H9 (cell line): Measurements from ENCODE around the gene TRIM28. TPM values are rescaled to one million over a fixed set of nuclear protein-coding genes. Genes with fewer than 3 reads are reported as not detected.

Experiments
- DNase-seq: peaks from one replicate; pipeline ENCODE4 v3.0.0-alpha.2; 2017
- H2AFZ ChIP-seq: one replicate; pipeline ENCODE4 v1.6.1; 2013; ENCODE audit warnings: mild to moderate bottlenecking, low read length, control low read depth, moderate library complexity
- H2AK5ac ChIP-seq: 2 replicates; pipeline ENCODE4 v1.6.1; 2013; ENCODE audit warnings: low read length, control low read depth, mixed read lengths; ENCODE audit not compliant: insufficient read length
- H2BK120ac ChIP-seq: one replicate; pipeline ENCODE4 v1.6.1; 2013; ENCODE audit warnings: low read depth, mild to moderate bottlenecking, low read length, control low read depth, inconsistent platforms; ENCODE audit not compliant: poor library complexity, severe bottlenecking
- H2BK12ac ChIP-seq: 2 replicates; pipeline ENCODE4 v1.6.1; 2013; ENCODE audit warnings: low read length, control low read depth, mixed read lengths, low read depth; ENCODE audit not compliant: insufficient read length
- H2BK15ac ChIP-seq: 2 replicates; pipeline ENCODE4 v1.6.1; 2013; ENCODE audit warnings: low read depth, low read length, control low read depth
- H2BK20ac ChIP-seq: one replicate; pipeline ENCODE4 v1.6.1; 2013; ENCODE audit warnings: low read depth, mild to moderate bottlenecking, low read length, control low read depth, inconsistent platforms; ENCODE audit not compliant: poor library complexity, severe bottlenecking
- H2BK5ac ChIP-seq: 2 replicates; pipeline ENCODE4 v1.6.1; 2013; ENCODE audit warnings: low read length, control low read depth, mixed read lengths; ENCODE audit not compliant: insufficient read length
- H3K14ac ChIP-seq: 2 replicates; pipeline ENCODE4 v1.6.1; 2013; ENCODE audit warnings: low read length, control low read depth; ENCODE audit not compliant: insufficient read depth
- H3K18ac ChIP-seq: 2 replicates; pipeline ENCODE4 v1.6.1; 2013; ENCODE audit warnings: low read depth, mild to moderate bottlenecking, mixed read lengths, low read length, control low read depth; ENCODE audit not compliant: insufficient read length
- H3K23ac ChIP-seq: 2 replicates; pipeline ENCODE4 v1.6.1; 2013; ENCODE audit warnings: low read length, control low read depth, mixed read lengths, low read depth; ENCODE audit not compliant: insufficient read length
- H3K23me2 ChIP-seq: 2 replicates; pipeline ENCODE4 v1.6.1; 2013; ENCODE audit warnings: low read depth, mild to moderate bottlenecking, mixed read lengths, low read length, control low read depth; ENCODE audit not compliant: insufficient read length, poor library complexity, severe bottlenecking
- H3K27ac ChIP-seq: 2 replicates; pipeline ENCODE4 v1.5.1; 2013; ENCODE audit warnings: low read length, control low read depth, mixed read lengths, low read depth; ENCODE audit not compliant: insufficient read length
- H3K27me3 ChIP-seq: 2 replicates; pipeline ENCODE4 v1.6.1; 2013; ENCODE audit warnings: low read length, control low read depth, inconsistent platforms; ENCODE audit not compliant: insufficient read depth
- H3K4ac ChIP-seq: 2 replicates; pipeline ENCODE4 v1.6.1; 2013; ENCODE audit warnings: low read depth, mild to moderate bottlenecking, control low read depth, inconsistent platforms, low read length, moderate library complexity
- H3K4me1 ChIP-seq: 2 replicates; pipeline ENCODE4 v1.6.1; 2013; ENCODE audit warnings: low read length, control low read depth, inconsistent platforms; ENCODE audit not compliant: insufficient read depth
- H3K4me2 ChIP-seq: 2 replicates; pipeline ENCODE4 v1.6.1; 2013; ENCODE audit warnings: low read length, control low read depth, mixed read lengths; ENCODE audit not compliant: insufficient read length, insufficient read depth
- H3K56ac ChIP-seq: 2 replicates; pipeline ENCODE4 v1.6.1; 2013; ENCODE audit warnings: low read depth, mild to moderate bottlenecking, mixed read lengths, low read length, control low read depth; ENCODE audit not compliant: insufficient read length
- H3K79me1 ChIP-seq: 2 replicates; pipeline ENCODE4 v1.6.1; 2013; ENCODE audit warnings: low read depth, mild to moderate bottlenecking, moderate library complexity, low read length, control low read depth, inconsistent platforms; ENCODE audit not compliant: insufficient read depth, poor library complexity, severe bottlenecking
- H3K79me2 ChIP-seq: 2 replicates; pipeline ENCODE4 v1.6.1; 2013; ENCODE audit warnings: low read length, control low read depth, inconsistent platforms; ENCODE audit not compliant: insufficient read depth
- H3K9ac ChIP-seq: 2 replicates; pipeline ENCODE4 v1.6.1; 2013; ENCODE audit warnings: low read length, control low read depth, mixed read lengths; ENCODE audit not compliant: insufficient read length; ENCODE audit errors: extremely low read depth
- H3K9me3 ChIP-seq: one replicate; pipeline ENCODE4 v1.6.1; 2013; ENCODE audit warnings: low read depth, low read length, inconsistent platforms; ENCODE audit not compliant: control insufficient read depth
- H3T11ph ChIP-seq: one replicate; pipeline ENCODE4 v1.6.1; 2013; ENCODE audit warnings: mild to moderate bottlenecking, low read length, control low read depth, inconsistent platforms
- H4K20me1 ChIP-seq: one replicate; pipeline ENCODE4 v1.6.1; 2013; ENCODE audit not compliant: control insufficient read depth, insufficient read length, insufficient read depth
- H4K5ac ChIP-seq: 2 replicates; pipeline ENCODE4 v1.6.1; 2013; ENCODE audit warnings: low read depth, mild to moderate bottlenecking, mixed read lengths, low read length, control low read depth; ENCODE audit not compliant: insufficient read length
- H4K8ac ChIP-seq: replicated peaks from 2 replicates; pipeline ENCODE4 v1.6.1; 2013; ENCODE audit warnings: low read length, control low read depth, mixed read lengths, low read depth; ENCODE audit not compliant: insufficient read length
- H4K91ac ChIP-seq: 2 replicates; pipeline ENCODE4 v1.6.1; 2013; ENCODE audit warnings: low read depth, mild to moderate bottlenecking, moderate library complexity, mixed read lengths, low read length, control low read depth; ENCODE audit not compliant: insufficient read length
- H3K27ac Mint-ChIP-seq, 3 experiments: 2 replicates in 2 of 3; 3 replicates in 1 of 3; pipeline ENCODE4 v1.8.0; 2020 to 2021; ENCODE audit warnings: mixed read lengths in 3 of 3, mild to moderate bottlenecking in 1 of 3, moderate library complexity in 1 of 3
- H3K27me3 Mint-ChIP-seq: 2 replicates; pipeline ENCODE4 v1.8.0; 2021; ENCODE audit warnings: low read depth, mild to moderate bottlenecking, moderate library complexity, mixed read lengths
- H3K36me3 Mint-ChIP-seq, 3 experiments: 2 replicates in 2 of 3; 3 replicates in 1 of 3; pipeline ENCODE4 v1.8.0; 2020 to 2021; ENCODE audit warnings: low read depth in 3 of 3, mixed read lengths in 3 of 3; ENCODE audit not compliant: insufficient read depth in 1 of 3
- H3K4me1 Mint-ChIP-seq, 2 experiments: 2 replicates each; pipeline ENCODE4 v1.8.0; 2020; ENCODE audit warnings: mixed read lengths in 2 of 2
- H3K4me3 Mint-ChIP-seq, 2 experiments: 2 replicates in 1 of 2; 3 replicates in 1 of 2; pipeline ENCODE4 v1.8.0; 2020 to 2021; ENCODE audit warnings: mild to moderate bottlenecking in 2 of 2, mixed read lengths in 2 of 2, moderate library complexity in 1 of 2
- H3K9me3 Mint-ChIP-seq, 2 experiments: 2 replicates in 1 of 2; 3 replicates in 1 of 2; pipeline ENCODE4 v1.8.0; 2020; ENCODE audit warnings: mild to moderate bottlenecking in 2 of 2, mixed read lengths in 2 of 2, moderate library complexity in 1 of 2
- CTCF ChIP-seq: fragments of 200-600 bp; sonication (generic); conservative IDR thresholded peaks from 3 replicates; pipeline ENCODE4 v1.8.0; 2021; ENCODE audit warnings: antibody characterized with exemption, mild to moderate bottlenecking
- WGBS: extraction: QIAGEN DNeasy Blood & Tissue Kit; methylation state at CpG from one replicate; pipeline ENCODE4 v1.1.7; 2013; ENCODE audit warnings: missing lambda C conversion rate, low lambda C conversion rate, mixed read lengths; ENCODE audit not compliant: insufficient read length; ENCODE audit errors: extremely low coverage; 5-methylcytosine and 5-hydroxymethylcytosine counted together
- total RNA-seq: library from RNA; stranded (reverse); gene quantifications from 2 replicates; pipeline ENCODE4 v1.2.1, GENCODE V29; 2021

The TRIM28 gene
- total RNA-seq, 1 experiment from 2014 or later = 1,084 TPM

DNA sequence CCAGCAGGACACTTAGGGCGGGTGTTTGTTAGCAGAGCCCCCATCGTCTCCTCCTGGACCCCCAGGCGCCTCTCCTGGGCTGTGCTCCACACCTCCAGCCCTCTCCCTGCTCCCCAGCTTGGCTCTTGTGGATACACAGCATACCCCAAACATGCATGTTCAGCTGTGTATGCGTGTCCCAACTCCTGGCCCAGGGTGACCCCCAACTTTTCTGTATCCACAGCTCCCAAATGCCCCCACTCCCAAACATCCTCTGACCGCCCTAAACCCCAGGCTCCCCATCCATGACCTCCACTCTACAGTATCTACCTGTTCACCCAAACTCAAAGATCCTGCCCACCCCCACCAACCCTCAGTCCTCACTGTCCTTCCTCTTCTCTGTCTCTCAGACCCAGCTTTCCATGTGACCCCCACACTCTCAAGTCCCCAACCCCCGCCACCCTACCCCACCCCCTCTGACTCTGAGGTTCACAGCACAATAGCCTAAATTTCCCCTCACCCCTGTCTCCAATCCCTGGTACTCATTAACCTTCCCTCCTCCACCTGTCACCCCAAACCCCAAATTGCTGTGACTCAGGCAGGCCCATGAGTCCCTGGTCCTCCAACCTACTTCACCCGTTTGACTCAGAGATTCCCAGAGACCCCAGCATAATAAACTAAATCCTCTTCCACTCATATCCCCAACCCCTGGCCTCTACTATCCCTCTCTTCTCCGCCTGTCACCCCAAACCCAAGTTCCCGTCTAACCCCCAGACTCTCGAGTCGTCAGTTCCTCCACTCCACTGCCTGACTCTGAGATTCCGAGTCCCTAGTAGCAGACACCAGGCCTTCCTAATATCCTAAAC lies 13.6 kb downstream of the TRIM28 start:
- Histone ChIP-seq H2BK120ac (no peak overlapping the region), H2BK15ac (no peak overlapping the region), H3K23ac (no peak overlapping the region), H3K14ac (no peak overlapping the region), H3K4me1 (no peaks in the 10 kb centered on the region), H4K5ac (no peak overlapping the region), H3K9ac (peak overlapping the region; percentile 68), H3K27me3 (no peaks in the 10 kb centered on the region), H2AK5ac (no peak overlapping the region), H3K27ac (no peak overlapping the region), H3K4ac (no peak overlapping the region), H2BK5ac (no peak overlapping the region), H2BK20ac (no peak overlapping the region), H2BK12ac (no peak overlapping the region), H3T11ph (no peak overlapping the region), H3K23me2 (peaks cover 16% of the 10 kb centered on the region), H4K8ac (no peak overlapping the region), H3K79me1 (no peaks in the 10 kb centered on the region), H3K79me2 (peaks cover 8% of the 10 kb centered on the region; the same call in 1 of the 2 replicates), H3K56ac (no peak overlapping the region), H4K91ac (no peak overlapping the region), H3K18ac (no peak overlapping the region), H3K4me2 (peak overlapping the region; percentile 56), H2AFZ (no peak overlapping the region), H4K20me1 (no peaks in the 10 kb centered on the region), H3K9me3 (no peaks in the 10 kb centered on the region)
- peak overlapping the region; percentile 96 to 99 for H3K4me3 Mint-ChIP-seq
- peaks cover 1% of the 10 kb centered on the region; the same call in 1 of the 2 replicates for H3K27me3 Mint-ChIP-seq
- DNase-seq = no peak
- H3K9me3 Mint-ChIP-seq = no peaks in the 10 kb centered on the region; a peak in 2 of 5 replicates
- H3K4me1 Mint-ChIP-seq = peaks cover 26 to 45% of the 10 kb centered on the region in 2 experiments
- no peak for TF ChIP-seq CTCF
- WGBS = no CpG with 5 or more reads among the region's 12 CpGs
- H3K27ac Mint-ChIP-seq = peak overlapping the region; percentile 95 to 99 (median 97)
- peaks cover 18 to 48% (median 33%) of the 10 kb centered on the region in 3 experiments; a peak in 6 of 7 replicates for H3K36me3 Mint-ChIP-seq
